HCT116 (cell line): ENCODE measurements around the gene EXOC6B. TPM values are rescaled to one million over a fixed set of nuclear protein-coding genes. Genes with fewer than 3 reads are reported as not detected.

Experiments
- ATAC-seq: fragments of 200-7000 bp; cut with Tn5 transposase; 2 replicates; pipeline ENCODE4 v1.9.1; 2020; ENCODE audit warnings: mild to moderate bottlenecking, moderate library complexity
- BruUV-seq: library from RNA; stranded (reverse); fragments of 400-500 nt; replicated peaks from 2 replicates; lab custom pipeline; 2021; lab: Mats Ljungman, UMichigan
- CTCF ChIA-PET: fragments of 300-600 bp; sonication (Branson Sonifier 250); formaldehyde crosslinking; loops from one replicate; lab custom pipeline; 2021; ENCODE audit warnings: antibody characterized with exemption; lab: Charles Lee
- POLR2A ChIA-PET: fragments of 300-600, 350-600 bp; sonication (Branson Sonifier 250); formaldehyde crosslinking; loops from one replicate; lab custom pipeline; 2021; ENCODE audit warnings: antibody characterized with exemption; lab: Charles Lee
- RAD21 ChIA-PET, 2 experiments: fragments of 300-600 bp; sonication (Branson Sonifier 250); formaldehyde crosslinking; loops; one replicate each; lab custom pipeline; 2023; ENCODE audit warnings: low total read pairs in 2 of 2; ENCODE audit not compliant: uncharacterized antibody in 2 of 2, unreplicated experiment in 2 of 2, low non-redundant PET in 1 of 2; lab: Charles Lee
- DNase-seq: peaks from one replicate; pipeline ENCODE4 v3.0.0-alpha.2; 2010; ENCODE audit warnings: low read depth, low spot score
- H2AFZ ChIP-seq: fragments of 200-600 bp; shearing (Covaris generic), sonication (generic); 2 replicates; pipeline ENCODE4 v1.6.1; 2017; ENCODE audit warnings: low read depth, mixed run types, mixed read lengths, antibody characterized with exemption, low read length; ENCODE audit not compliant: poor library complexity, severe bottlenecking
- H3K27ac ChIP-seq: 2 replicates; pipeline ENCODE4 v1.5.1; 2012; ENCODE audit warnings: low read depth, low read length
- H3K27me3 ChIP-seq: fragments of 200-600 bp; sonication (generic); 2 replicates; pipeline ENCODE4 v1.6.1; 2016; ENCODE audit warnings: mixed run types, low read length, mixed read lengths; ENCODE audit not compliant: insufficient read depth
- H3K36me3 ChIP-seq, 2 experiments: fragments of 200-500 bp in 1 of 2; fragments of 200-600 bp in 1 of 2; sonication (Bioruptor generic) in 1 of 2; sonication (generic) in 1 of 2; 2 replicates each; pipeline versions ENCODE4 v1.5.1 to v1.6.1; 2014 to 2016; ENCODE audit warnings: low read length in 2 of 2, inconsistent platforms in 1 of 2, mixed read lengths in 1 of 2, mixed run types in 1 of 2; ENCODE audit not compliant: insufficient read depth in 2 of 2, control insufficient read depth in 1 of 2
- H3K4me1 ChIP-seq, 2 experiments: fragments of 200-600 bp in 1 of 2; sonication (generic) in 1 of 2; 2 replicates each; pipeline versions ENCODE4 v1.5.1 to v1.6.1; 2012 to 2017; ENCODE audit warnings: low read length in 2 of 2, inconsistent platforms in 1 of 2, mild to moderate bottlenecking in 1 of 2, mixed read lengths in 1 of 2, mixed run types in 1 of 2, moderate library complexity in 1 of 2; ENCODE audit not compliant: insufficient read depth in 2 of 2, control insufficient read depth in 1 of 2
- H3K4me2 ChIP-seq: fragments of 200-600 bp; sonication (generic); 2 replicates; pipeline ENCODE4 v1.6.1; 2017; ENCODE audit warnings: mixed run types, low read length, mixed read lengths
- H3K4me3 ChIP-seq, 2 experiments: fragments of 200-600 bp in 1 of 2; sonication (generic) in 1 of 2; replicated peaks in 1 of 2; 2 replicates each; pipeline ENCODE4 v1.5.1; 2011 to 2016; ENCODE audit warnings: low read length in 2 of 2, control low read depth in 1 of 2, low read depth in 1 of 2, mild to moderate bottlenecking in 1 of 2, mixed read lengths in 1 of 2, mixed run types in 1 of 2
- H3K79me2 ChIP-seq: fragments of 200-600 bp; sonication (generic); 2 replicates; pipeline ENCODE4 v1.6.1; 2017; ENCODE audit warnings: mild to moderate bottlenecking, mixed run types, low read length, moderate library complexity, mixed read lengths; ENCODE audit not compliant: insufficient read depth
- H3K9ac ChIP-seq: fragments of 200-600 bp; sonication (generic); 2 replicates; pipeline ENCODE4 v1.6.1; 2016; ENCODE audit warnings: low read length, mixed read lengths
- H3K9me2 ChIP-seq: fragments of 200-600 bp; sonication (generic), shearing (Covaris generic); 2 replicates; pipeline ENCODE4 v1.6.1; 2017; ENCODE audit warnings: mixed run types, mild to moderate bottlenecking, moderate library complexity; ENCODE audit not compliant: insufficient read depth
- H3K9me3 ChIP-seq, 2 experiments: fragments of 200-500 bp in 1 of 2; fragments of 200-600 bp in 1 of 2; sonication (Bioruptor generic) in 1 of 2; sonication (generic) in 1 of 2; 2 replicates each; pipeline ENCODE4 v1.6.1; 2014 to 2017; ENCODE audit warnings: low read length in 2 of 2, mixed read lengths in 2 of 2, inconsistent platforms in 1 of 2, low read depth in 1 of 2, mild to moderate bottlenecking in 1 of 2, mixed run types in 1 of 2, moderate library complexity in 1 of 2; ENCODE audit not compliant: control insufficient read depth in 1 of 2, insufficient read depth in 1 of 2
- H4K20me1 ChIP-seq: fragments of 200-600 bp; sonication (generic), shearing (Covaris generic); 2 replicates; pipeline ENCODE4 v1.6.1; 2017; ENCODE audit warnings: mixed run types, mild to moderate bottlenecking, moderate library complexity; ENCODE audit not compliant: insufficient read depth
- CEBPB ChIP-seq: IDR thresholded peaks from 2 replicates; pipeline ENCODE4 v1.6.1; 2012; ENCODE audit warnings: low read depth
- JUND ChIP-seq: IDR thresholded peaks from 2 replicates; pipeline ENCODE4 v1.6.1; 2012
- SP1 ChIP-seq: IDR thresholded peaks from 2 replicates; pipeline ENCODE4 v1.6.1; 2012; ENCODE audit warnings: low read depth
- ZBTB33 ChIP-seq: IDR thresholded peaks from 2 replicates; pipeline ENCODE4 v1.6.1; 2011; ENCODE audit warnings: mild to moderate bottlenecking, low read length, moderate library complexity; ENCODE audit not compliant: insufficient replicate concordance; ENCODE audit errors: extremely low read depth
- ZFX ChIP-seq: fragments of 450-650 bp; IDR thresholded peaks from 2 replicates; pipeline ENCODE4 v1.6.1; 2017
- intact Hi-C: fragments of 100-400 bp; cut with micrococcal nuclease; formaldehyde crosslinking; loops from 2 replicates; pipeline ENCODE4 v1.10.0; 2022
- total RNA-seq: library from RNA; stranded (reverse); gene quantifications from one replicate; pipeline ENCODE4 v1.2.1, GENCODE V29; 2021; ENCODE audit not compliant: unreplicated experiment
- TF ChIP-seq, protein P1 (sequence below), 3 experiments: fragments of 200-600 bp in 1 of 3; sonication (generic) in 1 of 3; IDR thresholded peaks in 2 of 3; conservative IDR thresholded peaks in 1 of 3; 2 replicates each; pipeline ENCODE4 v1.5.1; 2012 to 2017; ENCODE audit warnings: low read depth in 2 of 3, low read length in 2 of 3, antibody characterized with exemption in 1 of 3, borderline replicate concordance in 1 of 3, control low read depth in 1 of 3, mild to moderate bottlenecking in 1 of 3, mixed read lengths in 1 of 3, mixed run types in 1 of 3, moderate library complexity in 1 of 3; ENCODE audit not compliant: insufficient read depth in 1 of 3

The EXOC6B gene
- total RNA-seq, 1 experiment from 2014 or later: 25.4 TPM

DNA sequence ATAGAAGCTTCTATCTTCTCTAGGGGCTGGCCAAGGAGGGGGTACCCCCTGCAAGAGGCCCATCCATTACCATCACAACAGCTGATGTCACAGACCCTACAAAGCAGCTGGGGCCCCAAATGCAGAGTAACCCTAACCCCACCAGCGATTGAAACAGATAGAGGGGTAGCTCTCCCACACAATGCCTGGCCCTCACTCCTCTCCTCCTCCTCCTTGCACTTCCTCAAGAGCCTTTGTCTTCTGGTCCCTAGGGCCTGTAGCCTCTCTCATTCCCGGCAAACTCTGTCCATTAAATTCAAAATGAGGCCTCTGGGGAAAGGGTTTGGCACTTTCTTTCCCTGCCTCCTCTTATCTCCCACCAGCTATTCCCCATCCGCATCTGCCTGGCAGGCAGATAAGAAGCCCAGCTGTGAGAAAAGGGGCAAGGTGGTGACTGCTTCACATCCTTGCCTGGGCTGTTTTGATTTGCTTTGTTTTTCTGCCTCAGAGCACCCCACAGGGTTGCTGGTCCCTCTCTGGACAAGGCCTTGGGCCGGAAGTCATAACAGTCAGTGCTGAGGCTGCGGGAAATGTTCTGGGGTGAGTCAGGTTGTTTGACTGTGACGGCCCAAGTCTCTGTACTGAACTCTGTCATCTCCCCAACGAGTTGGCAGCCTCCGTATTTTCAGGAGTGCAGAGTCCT, 652.1 kb downstream of the EXOC6B start:
- TF ChIP-seq CEBPB (no peak), SP1 (no peak), ZFX (no peak), ZBTB33 (no peak), JUND (no peak)
- TF ChIP-seq, protein P1, sequence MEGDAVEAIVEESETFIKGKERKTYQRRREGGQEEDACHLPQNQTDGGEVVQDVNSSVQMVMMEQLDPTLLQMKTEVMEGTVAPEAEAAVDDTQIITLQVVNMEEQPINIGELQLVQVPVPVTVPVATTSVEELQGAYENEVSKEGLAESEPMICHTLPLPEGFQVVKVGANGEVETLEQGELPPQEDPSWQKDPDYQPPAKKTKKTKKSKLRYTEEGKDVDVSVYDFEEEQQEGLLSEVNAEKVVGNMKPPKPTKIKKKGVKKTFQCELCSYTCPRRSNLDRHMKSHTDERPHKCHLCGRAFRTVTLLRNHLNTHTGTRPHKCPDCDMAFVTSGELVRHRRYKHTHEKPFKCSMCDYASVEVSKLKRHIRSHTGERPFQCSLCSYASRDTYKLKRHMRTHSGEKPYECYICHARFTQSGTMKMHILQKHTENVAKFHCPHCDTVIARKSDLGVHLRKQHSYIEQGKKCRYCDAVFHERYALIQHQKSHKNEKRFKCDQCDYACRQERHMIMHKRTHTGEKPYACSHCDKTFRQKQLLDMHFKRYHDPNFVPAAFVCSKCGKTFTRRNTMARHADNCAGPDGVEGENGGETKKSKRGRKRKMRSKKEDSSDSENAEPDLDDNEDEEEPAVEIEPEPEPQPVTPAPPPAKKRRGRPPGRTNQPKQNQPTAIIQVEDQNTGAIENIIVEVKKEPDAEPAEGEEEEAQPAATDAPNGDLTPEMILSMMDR (IDR thresholded peaks at IDR 0.05 in 2 of 3, conservative IDR thresholded peaks at IDR 0.05 in 1 of 3; ENCODE audit: borderline replicate concordance in 1 of 3, insufficient read depth in 1 of 3, low read depth in 2 of 3, low read length in 2 of 3): no peak
- Histone ChIP-seq H4K20me1 (no peaks in the 10 kb centered on the region), H3K27me3 (no peaks in the 10 kb centered on the region), H3K79me2 (no peaks in the 10 kb centered on the region), H3K36me3 (no peaks in the 10 kb centered on the region), H3K27ac (no peak overlapping the region), H2AFZ (no peak overlapping the region), H3K4me2 (no peak overlapping the region), H3K9ac (no peak overlapping the region), H3K4me1 (no peaks in the 10 kb centered on the region), H3K4me3 (no peak overlapping the region), H3K9me3 (no peaks in the 10 kb centered on the region), H3K9me2 (no peaks in the 10 kb centered on the region)
- no TSS peak for BruUV-seq
- intact Hi-C loops: no loop called here
- ATAC-seq: no peak
- POLR2A ChIA-PET: no interaction called here
- RAD21 ChIA-PET: no interaction called here
- CTCF ChIA-PET: no interaction called here
- DNase-seq: no peak
